ENCODE results near the gene MAGEC1. TPM values are rescaled to one million over a fixed set of nuclear protein-coding genes. Genes with fewer than 3 reads are reported as not detected.

MAGEC1 gene
- total RNA-seq, 1 donor from 2014 or later = not detected

DNA sequence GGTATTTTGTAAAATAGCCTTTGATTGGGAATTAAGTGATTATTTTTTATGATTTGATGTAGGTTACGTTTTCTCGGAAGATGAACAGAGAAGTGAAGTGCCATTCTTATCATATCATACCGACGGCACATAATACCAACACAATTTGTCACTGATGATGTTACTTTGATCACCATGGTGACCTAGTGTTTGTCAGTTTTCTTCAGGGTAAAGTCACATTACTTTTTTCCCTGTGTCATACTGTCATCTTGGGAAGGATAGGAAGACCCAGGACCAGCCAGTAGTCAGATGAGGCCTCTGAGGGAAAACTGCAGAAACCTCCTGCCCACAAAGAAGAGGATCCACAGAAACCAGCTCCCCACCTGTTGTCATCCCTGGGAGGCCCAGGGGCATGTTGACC, 1.3 kb upstream of the MAGEC1 start:
- no peak for DNase-seq (ENCODE audit: low spot score, unreplicated experiment)
- H3K27me3 Mint-ChIP-seq = peaks cover 3% of the 10 kb centered on the region
- no peak overlapping the region for H3K27ac Mint-ChIP-seq
- no peaks in the 10 kb centered on the region for H3K36me3 Mint-ChIP-seq (ENCODE audit: insufficient read depth)
- H3K4me1 Mint-ChIP-seq (ENCODE audit: low read depth) = no peaks in the 10 kb centered on the region
- H3K4me3 Mint-ChIP-seq (ENCODE audit: low read depth) = no peak overlapping the region
- TF ChIP-seq CTCF (IDR thresholded peaks at IDR 0.05; ENCODE audit: unreplicated experiment) = no peak
- H3K9me3 Mint-ChIP-seq (ENCODE audit: low read depth) = peaks cover 30% of the 10 kb centered on the region

GRCh38 chrX:141904262-141904661, 568 bp downstream of the MAGEC1 start:
- Mint-ChIP-seq H3K27ac (no peak overlapping the region), H3K27me3 (peaks cover 8% of the 10 kb centered on the region), H3K4me1 (ENCODE audit: low read depth) (no peaks in the 10 kb centered on the region), H3K9me3 (ENCODE audit: low read depth) (peaks cover 33% of the 10 kb centered on the region), H3K4me3 (ENCODE audit: low read depth) (no peak overlapping the region), H3K36me3 (ENCODE audit: insufficient read depth) (no peaks in the 10 kb centered on the region)
- no peak for TF ChIP-seq CTCF (IDR thresholded peaks at IDR 0.05; ENCODE audit: unreplicated experiment)
- DNase-seq (ENCODE audit: low spot score, unreplicated experiment) = no peak

DNA sequence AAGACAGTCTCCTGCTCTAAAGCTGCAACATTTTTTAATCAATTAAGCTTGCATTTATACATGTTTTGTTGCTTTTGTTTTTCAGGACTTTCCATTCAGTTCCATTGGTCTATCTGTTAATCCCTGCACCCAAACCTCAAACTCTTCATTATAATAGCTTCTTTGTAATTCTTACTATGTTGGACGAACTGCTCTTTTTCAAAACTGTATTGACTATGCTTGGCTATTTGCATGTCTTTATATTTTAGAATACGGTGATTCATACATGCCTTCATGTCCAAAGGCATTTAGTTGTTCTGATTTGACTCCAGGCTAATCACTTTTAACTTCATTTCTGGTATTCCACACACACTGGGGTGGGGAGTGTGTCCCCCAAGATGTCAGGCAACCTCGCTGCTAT, 14.1 kb downstream of the MAGEC1 start:
- Mint-ChIP-seq H3K4me3 (ENCODE audit: low read depth) (no peak overlapping the region), H3K27ac (no peak overlapping the region), H3K27me3 (no peaks in the 10 kb centered on the region), H3K9me3 (ENCODE audit: low read depth) (peaks cover 19% of the 10 kb centered on the region), H3K36me3 (ENCODE audit: insufficient read depth) (no peaks in the 10 kb centered on the region), H3K4me1 (ENCODE audit: low read depth) (no peaks in the 10 kb centered on the region)
- no peak for DNase-seq (ENCODE audit: low spot score, unreplicated experiment)
- no peak for TF ChIP-seq CTCF (IDR thresholded peaks at IDR 0.05; ENCODE audit: unreplicated experiment)

- Mint-ChIP-seq H3K27me3 (no peaks in the 10 kb centered on the region), H3K36me3 (ENCODE audit: insufficient read depth) (no peaks in the 10 kb centered on the region), H3K4me1 (ENCODE audit: low read depth) (no peaks in the 10 kb centered on the region), H3K4me3 (ENCODE audit: low read depth) (no peak overlapping the region), H3K9me3 (ENCODE audit: low read depth) (peaks cover 27% of the 10 kb centered on the region), H3K27ac (no peak overlapping the region)
- TF ChIP-seq CTCF (IDR thresholded peaks at IDR 0.05; ENCODE audit: unreplicated experiment) = no peak
- DNase-seq (ENCODE audit: low spot score, unreplicated experiment) = no peak
Measured at GRCh38 chrX:141924293-141924692, 20.6 kb downstream of the MAGEC1 start.

DNA sequence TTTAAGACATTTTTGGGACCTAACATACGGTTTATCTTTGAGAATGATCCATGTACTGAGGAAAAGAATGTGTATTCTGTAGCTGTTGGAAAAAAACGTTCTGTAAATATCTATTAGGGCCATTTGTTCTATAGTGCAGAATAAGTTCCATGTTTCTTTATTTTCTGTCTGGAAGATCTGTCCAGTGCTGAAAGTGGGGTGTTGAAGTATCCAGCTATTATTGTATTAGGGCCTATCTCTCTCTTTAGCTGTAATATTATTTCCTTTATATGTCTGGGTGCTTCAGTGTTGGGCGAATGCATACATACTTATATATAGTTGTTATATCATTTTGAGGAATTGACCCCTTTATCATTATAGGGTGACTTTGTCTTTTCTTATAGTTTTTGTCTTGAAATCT, 24.7 kb downstream of the MAGEC1 start:
- Mint-ChIP-seq H3K4me1 (ENCODE audit: low read depth) (no peaks in the 10 kb centered on the region), H3K36me3 (ENCODE audit: insufficient read depth) (no peaks in the 10 kb centered on the region), H3K27ac (no peak overlapping the region), H3K27me3 (no peaks in the 10 kb centered on the region), H3K9me3 (ENCODE audit: low read depth) (peaks cover 25% of the 10 kb centered on the region), H3K4me3 (ENCODE audit: low read depth) (no peak overlapping the region)
- no peak for TF ChIP-seq CTCF (IDR thresholded peaks at IDR 0.05; ENCODE audit: unreplicated experiment)
- DNase-seq (ENCODE audit: low spot score, unreplicated experiment) = no peak
